B cell (primary cell): Measurements from ENCODE around the gene MGAT1.

Source experiments
- CTCF ChIP-seq: fragments of 200-600 bp; IDR thresholded peaks from one replicate; pipeline ENCODE4 v1.8.0; 2022; ENCODE audit warnings: antibody characterized with exemption, mild to moderate bottlenecking
- EZH2 ChIP-seq: IDR thresholded peaks from 2 replicates; pipeline ENCODE4 v1.6.1; 2012; ENCODE audit warnings: borderline replicate concordance, low read depth, mild to moderate bottlenecking, moderate library complexity, low read length; ENCODE audit not compliant: insufficient read depth, poor library complexity, severe bottlenecking

GRCh38 chr5:180810210-180810958 is 7.8 kb upstream of the MGAT1 start:
- TF ChIP-seq CTCF (no peak), EZH2 (no peak)
